ENCODE results near the gene PPP1R36.

DNA sequence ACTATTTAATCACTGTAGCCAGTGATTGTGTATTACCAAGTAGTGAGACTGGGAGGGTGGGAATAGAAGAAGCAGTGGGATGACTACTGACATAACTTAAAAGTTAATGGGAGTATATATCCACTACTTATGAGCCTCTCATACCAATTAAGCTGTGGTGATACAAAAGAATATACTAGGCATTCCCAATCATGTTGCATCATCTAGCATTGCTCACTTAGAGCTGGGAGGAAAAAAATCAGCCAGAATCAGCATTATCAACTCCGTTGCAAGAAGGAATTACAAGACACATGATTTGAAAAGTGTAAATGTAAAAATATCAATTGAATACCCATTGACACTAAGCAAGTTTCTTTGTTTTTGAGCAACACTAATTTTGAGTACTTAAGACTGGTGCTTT lies 745 bp upstream of the PPP1R36 start:
- TF ChIP-seq, protein P1, sequence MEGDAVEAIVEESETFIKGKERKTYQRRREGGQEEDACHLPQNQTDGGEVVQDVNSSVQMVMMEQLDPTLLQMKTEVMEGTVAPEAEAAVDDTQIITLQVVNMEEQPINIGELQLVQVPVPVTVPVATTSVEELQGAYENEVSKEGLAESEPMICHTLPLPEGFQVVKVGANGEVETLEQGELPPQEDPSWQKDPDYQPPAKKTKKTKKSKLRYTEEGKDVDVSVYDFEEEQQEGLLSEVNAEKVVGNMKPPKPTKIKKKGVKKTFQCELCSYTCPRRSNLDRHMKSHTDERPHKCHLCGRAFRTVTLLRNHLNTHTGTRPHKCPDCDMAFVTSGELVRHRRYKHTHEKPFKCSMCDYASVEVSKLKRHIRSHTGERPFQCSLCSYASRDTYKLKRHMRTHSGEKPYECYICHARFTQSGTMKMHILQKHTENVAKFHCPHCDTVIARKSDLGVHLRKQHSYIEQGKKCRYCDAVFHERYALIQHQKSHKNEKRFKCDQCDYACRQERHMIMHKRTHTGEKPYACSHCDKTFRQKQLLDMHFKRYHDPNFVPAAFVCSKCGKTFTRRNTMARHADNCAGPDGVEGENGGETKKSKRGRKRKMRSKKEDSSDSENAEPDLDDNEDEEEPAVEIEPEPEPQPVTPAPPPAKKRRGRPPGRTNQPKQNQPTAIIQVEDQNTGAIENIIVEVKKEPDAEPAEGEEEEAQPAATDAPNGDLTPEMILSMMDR (IDR thresholded peaks at IDR 0.05), result no peak
- TF ChIP-seq POLR2A (IDR thresholded peaks at IDR 0.05), result no peak

Data from adrenal gland (tissue), 5 donors.